Subcutaneous abdominal adipose tissue (tissue), 5 donors: Measurements from ENCODE around the gene PRKCH.

Experiments
- H3K27ac ChIP-seq: one replicate; pipeline ENCODE4 v1.7.0; 2013; ENCODE audit warnings: low read depth, mild to moderate bottlenecking, inconsistent platforms, low read length, moderate library complexity
- H3K27me3 ChIP-seq, 5 donors: one replicate each; pipeline ENCODE4 v1.7.0; 2013; ENCODE audit warnings: low read length in 5 of 5, inconsistent platforms in 1 of 5; ENCODE audit not compliant: control insufficient read depth in 5 of 5, insufficient read depth in 4 of 5
- H3K36me3 ChIP-seq, 5 donors: one replicate each; pipeline ENCODE4 v1.7.0; 2013; ENCODE audit warnings: low read length in 5 of 5; ENCODE audit not compliant: control insufficient read depth in 5 of 5, insufficient read depth in 5 of 5
- H3K4me1 ChIP-seq, 5 donors: one replicate each; pipeline ENCODE4 v1.7.0; 2013; ENCODE audit warnings: low read length in 5 of 5, mild to moderate bottlenecking in 3 of 5, moderate library complexity in 1 of 5; ENCODE audit not compliant: control insufficient read depth in 5 of 5, insufficient read depth in 5 of 5
- H3K4me3 ChIP-seq, 5 donors: one replicate each; pipeline ENCODE4 v1.7.0; 2013; ENCODE audit warnings: low read length in 5 of 5, low read depth in 1 of 5
- H3K9ac ChIP-seq, 5 donors: one replicate each; pipeline ENCODE4 v1.7.0; 2013; ENCODE audit warnings: low read length in 5 of 5, mild to moderate bottlenecking in 4 of 5, moderate library complexity in 3 of 5
- H3K9me3 ChIP-seq, 5 donors: one replicate each; pipeline ENCODE4 v1.7.0; 2013; ENCODE audit warnings: low read length in 5 of 5; ENCODE audit not compliant: control insufficient read depth in 5 of 5
- donor health status: healthy.
- donor health status: healthy.
- donor health status: healthy.
- donor health status: healthy.
- donor health status: healthy.

Gene PRKCH

DNA sequence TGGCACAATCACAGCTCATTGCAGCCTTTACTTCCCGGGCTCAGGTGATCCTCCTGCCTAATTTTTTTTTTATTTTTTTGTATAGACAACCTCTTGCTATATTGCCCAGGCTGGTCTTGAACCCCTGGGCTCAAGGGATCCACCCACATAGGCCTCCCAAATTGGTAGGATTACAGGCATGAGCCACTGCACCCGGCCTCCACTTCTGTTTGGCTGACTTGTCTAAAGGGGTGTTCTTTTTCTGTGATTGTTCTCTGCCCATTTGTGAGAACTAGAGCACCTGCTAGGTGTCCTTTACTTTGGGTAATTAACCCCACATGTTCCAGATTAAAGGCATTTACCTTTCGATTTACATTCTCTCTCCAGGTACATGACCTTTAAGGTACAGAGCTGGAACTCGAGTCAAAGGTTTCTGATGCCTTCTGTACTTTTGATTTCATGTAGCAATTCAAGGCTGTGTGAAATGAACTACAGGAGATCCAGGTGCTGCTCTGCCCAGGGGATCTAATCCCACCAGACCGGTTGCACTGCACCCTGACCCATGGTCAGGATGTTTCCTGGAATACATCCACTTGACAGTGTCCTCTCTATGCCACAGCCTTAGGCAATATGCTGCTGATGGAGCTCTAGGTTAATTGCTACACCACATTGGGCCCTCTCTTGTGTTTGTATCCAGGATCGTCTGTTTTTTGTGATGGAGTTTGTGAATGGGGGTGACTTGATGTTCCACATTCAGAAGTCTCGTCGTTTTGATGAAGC lies 163.6 kb downstream of the PRKCH start:
- H3K27me3 ChIP-seq: no peaks in the 10 kb centered on the region
- H3K27ac ChIP-seq: no peak overlapping the region
- H3K9ac ChIP-seq: no peak overlapping the region
- H3K4me1 ChIP-seq: peaks cover 3 to 20% (median 15%) of the 10 kb centered on the region in 5 donors
- H3K9me3 ChIP-seq: no peaks in the 10 kb centered on the region
- no peak overlapping the region for H3K4me3 ChIP-seq
- H3K36me3 ChIP-seq: peaks cover 0 to 20% (median 0%) of the 10 kb centered on the region in 5 donors

- Histone ChIP-seq H3K36me3 (peaks cover 0 to 20% (median 0%) of the 10 kb centered on the region in 5 donors), H3K9ac (no peak overlapping the region), H3K27ac (no peak overlapping the region), H3K27me3 (no peaks in the 10 kb centered on the region), H3K9me3 (no peaks in the 10 kb centered on the region), H3K4me3 (no peak overlapping the region), H3K4me1 (peaks cover 4 to 23% (median 21%) of the 10 kb centered on the region in 5 donors)
These were observed 164.3 kb downstream of the PRKCH start for GRCh38 chr14:61485661-61486060.

GRCh38 chr14:61486930-61487495 lies 165.6 kb downstream of the PRKCH start:
- Histone ChIP-seq H3K4me1 (peaks cover 6 to 32% (median 24%) of the 10 kb centered on the region in 5 donors), H3K36me3 (peaks cover 0 to 12% (median 0%) of the 10 kb centered on the region in 5 donors), H3K4me3 (no peak overlapping the region), H3K27ac (no peak overlapping the region), H3K9ac (no peak overlapping the region), H3K9me3 (no peaks in the 10 kb centered on the region), H3K27me3 (no peaks in the 10 kb centered on the region)

DNA sequence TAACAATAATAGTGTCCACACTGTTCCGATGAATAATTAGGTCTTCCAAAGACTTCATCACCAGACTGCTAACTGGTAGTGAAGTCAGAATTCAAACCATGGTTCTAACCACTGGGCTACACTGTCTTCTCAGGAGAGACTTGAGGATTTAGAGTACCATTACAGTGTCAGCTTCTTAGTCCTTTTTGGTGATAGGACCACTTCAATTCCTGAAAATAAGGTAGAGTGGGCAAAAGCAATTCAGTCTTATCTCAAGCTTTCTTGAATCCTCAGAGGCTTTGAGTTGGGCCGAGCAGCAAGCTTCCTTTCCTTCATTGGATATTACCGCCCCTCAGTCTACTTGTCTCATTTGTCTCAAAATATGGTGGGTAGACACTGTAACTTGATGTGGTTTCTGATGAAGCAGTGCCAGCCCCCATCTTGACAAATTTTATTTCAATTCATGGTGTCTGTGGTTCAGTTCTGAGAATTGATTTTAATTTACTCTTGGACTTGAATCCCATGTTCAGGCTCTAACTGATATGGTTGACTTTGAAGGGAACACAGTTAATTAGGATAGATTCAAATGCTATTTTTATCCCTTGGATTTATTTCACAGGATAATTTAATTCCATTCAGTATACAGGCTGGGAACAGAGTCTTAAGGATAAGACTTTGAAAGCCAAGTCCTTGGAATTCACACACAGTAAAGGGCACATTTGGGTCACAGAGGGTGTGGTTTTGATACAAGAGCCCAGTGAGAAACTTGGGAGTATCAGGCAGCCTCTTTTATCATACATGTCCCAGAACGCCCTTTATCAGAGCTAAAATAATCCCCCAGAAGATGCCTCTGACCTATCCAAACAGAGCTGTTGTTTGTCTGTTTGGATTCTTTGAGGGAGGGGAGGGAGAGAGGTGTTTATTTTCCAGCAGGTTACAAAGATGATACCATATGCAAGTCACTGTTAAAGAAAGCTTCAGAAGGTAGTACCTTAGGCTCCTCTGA lies 167.3 kb downstream of the PRKCH start:
- H3K27me3 ChIP-seq: no peaks in the 10 kb centered on the region
- no peak overlapping the region for H3K4me3 ChIP-seq
- no peaks in the 10 kb centered on the region for H3K9me3 ChIP-seq
- H3K9ac ChIP-seq: peak overlapping the region in 1 of 5 donors; percentile 35
- H3K36me3 ChIP-seq: peaks cover 0 to 12% (median 0%) of the 10 kb centered on the region in 5 donors
- H3K4me1 ChIP-seq: peaks cover 6 to 46% (median 28%) of the 10 kb centered on the region in 5 donors
- peak overlapping the region; percentile 2 for H3K27ac ChIP-seq

DNA sequence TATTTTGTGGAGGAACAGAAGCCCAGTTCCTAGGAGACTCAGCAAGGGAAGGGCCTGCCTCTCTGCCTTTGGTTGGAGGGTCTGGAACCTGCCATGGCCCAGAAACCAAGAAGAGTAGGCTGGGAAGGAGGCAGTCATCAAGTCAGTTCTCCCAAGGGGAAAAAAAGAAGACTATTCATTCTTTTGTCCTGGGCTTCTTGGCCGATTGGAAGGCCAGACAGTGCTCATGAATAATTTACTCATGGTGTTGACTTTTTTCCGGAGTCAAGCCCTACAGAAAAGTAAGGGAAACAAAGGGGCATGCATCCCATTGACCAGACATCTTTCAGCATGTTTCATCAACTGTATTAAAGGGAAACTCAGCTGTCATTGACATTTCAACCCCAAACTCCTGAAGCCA lies 168.1 kb downstream of the PRKCH start:
- H3K4me3 ChIP-seq: no peak overlapping the region
- no peaks in the 10 kb centered on the region for H3K9me3 ChIP-seq
- H3K27me3 ChIP-seq: no peaks in the 10 kb centered on the region
- H3K9ac ChIP-seq: peak overlapping the region in 3 of 5 donors; percentile 29 to 36 (median 35)
- peak overlapping the region; percentile 2 for H3K27ac ChIP-seq
- peaks cover 0 to 12% (median 0%) of the 10 kb centered on the region in 5 donors for H3K36me3 ChIP-seq
- peaks cover 6 to 46% (median 29%) of the 10 kb centered on the region in 5 donors for H3K4me1 ChIP-seq

GRCh38 chr14:61489932-61490331 lies 168.6 kb downstream of the PRKCH start:
- Histone ChIP-seq H3K9me3 (no peaks in the 10 kb centered on the region), H3K36me3 (peaks cover 0 to 12% (median 0%) of the 10 kb centered on the region in 5 donors), H3K27ac (peak overlapping the region; percentile 45), H3K27me3 (no peaks in the 10 kb centered on the region), H3K4me1 (peaks cover 6 to 46% (median 29%) of the 10 kb centered on the region in 5 donors), H3K4me3 (no peak overlapping the region), H3K9ac (no peak overlapping the region)

- Histone ChIP-seq H3K9ac (no peak overlapping the region), H3K4me3 (no peak overlapping the region), H3K9me3 (no peaks in the 10 kb centered on the region), H3K36me3 (peaks cover 0 to 4% (median 0%) of the 10 kb centered on the region in 5 donors), H3K27me3 (no peaks in the 10 kb centered on the region), H3K4me1 (peaks cover 6 to 46% (median 29%) of the 10 kb centered on the region in 5 donors), H3K27ac (peak overlapping the region; percentile 13)
These were observed 169.8 kb downstream of the PRKCH start for GRCh38 chr14:61491224-61491623.

- Histone ChIP-seq H3K36me3 (peaks cover 0 to 5% (median 0%) of the 10 kb centered on the region in 5 donors), H3K9me3 (no peaks in the 10 kb centered on the region), H3K9ac (no peak overlapping the region), H3K27ac (peak overlapping the region; percentile 13), H3K27me3 (no peaks in the 10 kb centered on the region), H3K4me1 (peaks cover 6 to 46% (median 29%) of the 10 kb centered on the region in 5 donors), H3K4me3 (no peak overlapping the region)
These were observed 170.6 kb downstream of the PRKCH start for GRCh38 chr14:61491876-61492434.

GRCh38 chr14:61492474-61492873 lies 171.1 kb downstream of the PRKCH start:
- Histone ChIP-seq H3K4me1 (peaks cover 6 to 46% (median 29%) of the 10 kb centered on the region in 5 donors), H3K27me3 (no peaks in the 10 kb centered on the region), H3K9me3 (no peaks in the 10 kb centered on the region), H3K27ac (no peak overlapping the region), H3K4me3 (no peak overlapping the region), H3K9ac (no peak overlapping the region), H3K36me3 (peaks cover 0 to 4% (median 0%) of the 10 kb centered on the region in 5 donors)
